Measurements from ENCODE around the gene F10. TPM values are rescaled to one million over a fixed set of nuclear protein-coding genes. Genes with fewer than 3 reads are reported as not detected.

The F10 gene
- total and polyA plus RNA-seq, 4 donors = 85.3 to 199 (median 117) TPM

DNA sequence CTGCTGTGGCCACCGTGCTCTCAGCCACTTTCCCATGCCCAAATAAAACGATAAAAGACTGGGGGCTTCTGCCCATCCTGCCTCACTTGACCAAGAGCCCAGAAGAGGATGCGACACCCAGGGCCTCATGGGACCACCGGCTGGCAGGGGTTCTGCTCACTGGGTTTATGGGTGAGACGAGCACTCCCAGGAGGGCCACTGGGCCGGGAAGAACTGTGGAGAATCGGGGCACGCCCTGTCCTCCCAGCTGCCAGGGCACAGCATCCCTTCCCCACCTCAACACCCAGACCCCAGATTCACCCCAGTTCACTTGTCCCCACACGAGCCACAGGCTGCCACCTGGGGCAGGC is 4.7 kb upstream of the F10 start:
- 88% methylated on average over 9 of the region's 9 CpGs for WGBS
- no peaks in the 10 kb centered on the region for H3K9me3 ChIP-seq (ENCODE audit: control insufficient read depth in 4 of 4, low read length in 3 of 4)
- no peak for DNase-seq (ENCODE audit: low spot score)

DNA sequence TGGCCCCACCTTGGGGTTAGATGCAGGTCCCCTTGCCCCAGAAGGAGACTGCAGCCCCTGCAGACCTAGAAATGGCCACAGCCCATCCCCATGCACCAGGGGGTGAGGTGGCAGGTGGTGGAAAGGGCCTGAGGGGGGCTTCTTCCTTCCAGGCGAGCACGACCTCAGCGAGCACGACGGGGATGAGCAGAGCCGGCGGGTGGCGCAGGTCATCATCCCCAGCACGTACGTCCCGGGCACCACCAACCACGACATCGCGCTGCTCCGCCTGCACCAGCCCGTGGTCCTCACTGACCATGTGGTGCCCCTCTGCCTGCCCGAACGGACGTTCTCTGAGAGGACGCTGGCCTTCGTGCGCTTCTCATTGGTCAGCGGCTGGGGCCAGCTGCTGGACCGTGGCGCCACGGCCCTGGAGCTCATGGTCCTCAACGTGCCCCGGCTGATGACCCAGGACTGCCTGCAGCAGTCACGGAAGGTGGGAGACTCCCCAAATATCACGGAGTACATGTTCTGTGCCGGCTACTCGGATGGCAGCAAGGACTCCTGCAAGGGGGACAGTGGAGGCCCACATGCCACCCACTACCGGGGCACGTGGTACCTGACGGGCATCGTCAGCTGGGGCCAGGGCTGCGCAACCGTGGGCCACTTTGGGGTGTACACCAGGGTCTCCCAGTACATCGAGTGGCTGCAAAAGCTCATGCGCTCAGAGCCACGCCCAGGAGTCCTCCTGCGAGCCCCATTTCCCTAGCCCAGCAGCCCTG is 4.2 kb upstream of the F10 start:
- Histone ChIP-seq H3K9ac (ENCODE audit: low read depth in 1 of 2, low read length in 2 of 2) (no peak overlapping the region), H3K4me3 (ENCODE audit: low read depth in 1 of 3, low read length in 3 of 3) (no peak overlapping the region), H3K27ac (ENCODE audit: low read depth in 1 of 2, low read length in 2 of 2) (no peak overlapping the region), H3K9me3 (ENCODE audit: control insufficient read depth in 4 of 4, low read length in 3 of 4) (no peaks in the 10 kb centered on the region), H3K27me3 (ENCODE audit: control insufficient read depth in 4 of 4, insufficient read depth in 4 of 4, low read length in 3 of 4) (no peaks in the 10 kb centered on the region), H3K4me1 (ENCODE audit: control insufficient read depth in 4 of 4, insufficient read depth in 4 of 4, low read length in 3 of 4) (peaks cover 3 to 21% (median 11%) of the 10 kb centered on the region in 4 donors), H3K36me3 (ENCODE audit: control insufficient read depth in 4 of 4, insufficient read depth in 3 of 4, low read depth in 1 of 4, low read length in 3 of 4) (peaks cover 0 to 6% (median 5%) of the 10 kb centered on the region in 4 donors)
- TF ChIP-seq, protein P1, sequence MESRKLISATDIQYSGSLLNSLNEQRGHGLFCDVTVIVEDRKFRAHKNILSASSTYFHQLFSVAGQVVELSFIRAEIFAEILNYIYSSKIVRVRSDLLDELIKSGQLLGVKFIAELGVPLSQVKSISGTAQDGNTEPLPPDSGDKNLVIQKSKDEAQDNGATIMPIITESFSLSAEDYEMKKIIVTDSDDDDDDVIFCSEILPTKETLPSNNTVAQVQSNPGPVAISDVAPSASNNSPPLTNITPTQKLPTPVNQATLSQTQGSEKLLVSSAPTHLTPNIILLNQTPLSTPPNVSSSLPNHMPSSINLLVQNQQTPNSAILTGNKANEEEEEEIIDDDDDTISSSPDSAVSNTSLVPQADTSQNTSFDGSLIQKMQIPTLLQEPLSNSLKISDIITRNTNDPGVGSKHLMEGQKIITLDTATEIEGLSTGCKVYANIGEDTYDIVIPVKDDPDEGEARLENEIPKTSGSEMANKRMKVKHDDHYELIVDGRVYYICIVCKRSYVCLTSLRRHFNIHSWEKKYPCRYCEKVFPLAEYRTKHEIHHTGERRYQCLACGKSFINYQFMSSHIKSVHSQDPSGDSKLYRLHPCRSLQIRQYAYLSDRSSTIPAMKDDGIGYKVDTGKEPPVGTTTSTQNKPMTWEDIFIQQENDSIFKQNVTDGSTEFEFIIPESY (IDR thresholded peaks at IDR 0.05) = no peak
- no peak for TF ChIP-seq JUND (IDR thresholded peaks at IDR 0.05)
- TF ChIP-seq, protein P2, sequence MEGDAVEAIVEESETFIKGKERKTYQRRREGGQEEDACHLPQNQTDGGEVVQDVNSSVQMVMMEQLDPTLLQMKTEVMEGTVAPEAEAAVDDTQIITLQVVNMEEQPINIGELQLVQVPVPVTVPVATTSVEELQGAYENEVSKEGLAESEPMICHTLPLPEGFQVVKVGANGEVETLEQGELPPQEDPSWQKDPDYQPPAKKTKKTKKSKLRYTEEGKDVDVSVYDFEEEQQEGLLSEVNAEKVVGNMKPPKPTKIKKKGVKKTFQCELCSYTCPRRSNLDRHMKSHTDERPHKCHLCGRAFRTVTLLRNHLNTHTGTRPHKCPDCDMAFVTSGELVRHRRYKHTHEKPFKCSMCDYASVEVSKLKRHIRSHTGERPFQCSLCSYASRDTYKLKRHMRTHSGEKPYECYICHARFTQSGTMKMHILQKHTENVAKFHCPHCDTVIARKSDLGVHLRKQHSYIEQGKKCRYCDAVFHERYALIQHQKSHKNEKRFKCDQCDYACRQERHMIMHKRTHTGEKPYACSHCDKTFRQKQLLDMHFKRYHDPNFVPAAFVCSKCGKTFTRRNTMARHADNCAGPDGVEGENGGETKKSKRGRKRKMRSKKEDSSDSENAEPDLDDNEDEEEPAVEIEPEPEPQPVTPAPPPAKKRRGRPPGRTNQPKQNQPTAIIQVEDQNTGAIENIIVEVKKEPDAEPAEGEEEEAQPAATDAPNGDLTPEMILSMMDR (IDR thresholded peaks at IDR 0.05; ENCODE audit: low read depth, low read length, missing input control) = no peak
- no peak for TF ChIP-seq NR2F2 (IDR thresholded peaks at IDR 0.05)
- TF ChIP-seq FOXA1 (IDR thresholded peaks at IDR 0.05) = no peak
- WGBS = 93% methylated on average over 42 of the region's 42 CpGs
- peak; percentile 30 for DNase-seq (ENCODE audit: low spot score)

More for the DNA sequence above, 4.7 kb upstream of the F10 start:
- no peak overlapping the region for H3K4me3 ChIP-seq (ENCODE audit: low read depth in 1 of 3, low read length in 3 of 3)
- H3K9ac ChIP-seq (ENCODE audit: low read depth in 1 of 2, low read length in 2 of 2) = no peak overlapping the region
- peaks cover 3 to 21% (median 9%) of the 10 kb centered on the region in 4 donors for H3K4me1 ChIP-seq (ENCODE audit: control insufficient read depth in 4 of 4, insufficient read depth in 4 of 4, low read length in 3 of 4)
- H3K36me3 ChIP-seq (ENCODE audit: control insufficient read depth in 4 of 4, insufficient read depth in 3 of 4, low read depth in 1 of 4, low read length in 3 of 4) = peaks cover 0 to 6% (median 5%) of the 10 kb centered on the region in 4 donors
- TF ChIP-seq HNF4G (IDR thresholded peaks at IDR 0.05) (no peak), SP1 (IDR thresholded peaks at IDR 0.05) (no peak), NR2F2 (IDR thresholded peaks at IDR 0.05) (no peak), FOXA2 (IDR thresholded peaks at IDR 0.05) (no peak), JUND (IDR thresholded peaks at IDR 0.05) (no peak), EGR1 (IDR thresholded peaks at IDR 0.05; ENCODE audit: low read depth in 2 of 2) (no peak), RAD21 (IDR thresholded peaks at IDR 0.05) (no peak), HNF4A (conservative IDR thresholded peaks at IDR 0.05) (no peak), YY1 (IDR thresholded peaks at IDR 0.05) (no peak), RXRA (IDR thresholded peaks at IDR 0.05) (no peak), FOXA1 (IDR thresholded peaks at IDR 0.05) (no peak), TAF1 (conservative IDR thresholded peaks at IDR 0.05) (no peak)
- TF ChIP-seq, protein P1 (IDR thresholded peaks at IDR 0.05) = no peak
- TF ChIP-seq, protein P3, sequence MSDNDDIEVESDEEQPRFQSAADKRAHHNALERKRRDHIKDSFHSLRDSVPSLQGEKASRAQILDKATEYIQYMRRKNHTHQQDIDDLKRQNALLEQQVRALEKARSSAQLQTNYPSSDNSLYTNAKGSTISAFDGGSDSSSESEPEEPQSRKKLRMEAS (IDR thresholded peaks at IDR 0.05) = no peak
- TF ChIP-seq, protein P4, sequence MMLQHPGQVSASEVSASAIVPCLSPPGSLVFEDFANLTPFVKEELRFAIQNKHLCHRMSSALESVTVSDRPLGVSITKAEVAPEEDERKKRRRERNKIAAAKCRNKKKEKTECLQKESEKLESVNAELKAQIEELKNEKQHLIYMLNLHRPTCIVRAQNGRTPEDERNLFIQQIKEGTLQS (IDR thresholded peaks at IDR 0.05) = no peak
- TF ChIP-seq, protein P5, sequence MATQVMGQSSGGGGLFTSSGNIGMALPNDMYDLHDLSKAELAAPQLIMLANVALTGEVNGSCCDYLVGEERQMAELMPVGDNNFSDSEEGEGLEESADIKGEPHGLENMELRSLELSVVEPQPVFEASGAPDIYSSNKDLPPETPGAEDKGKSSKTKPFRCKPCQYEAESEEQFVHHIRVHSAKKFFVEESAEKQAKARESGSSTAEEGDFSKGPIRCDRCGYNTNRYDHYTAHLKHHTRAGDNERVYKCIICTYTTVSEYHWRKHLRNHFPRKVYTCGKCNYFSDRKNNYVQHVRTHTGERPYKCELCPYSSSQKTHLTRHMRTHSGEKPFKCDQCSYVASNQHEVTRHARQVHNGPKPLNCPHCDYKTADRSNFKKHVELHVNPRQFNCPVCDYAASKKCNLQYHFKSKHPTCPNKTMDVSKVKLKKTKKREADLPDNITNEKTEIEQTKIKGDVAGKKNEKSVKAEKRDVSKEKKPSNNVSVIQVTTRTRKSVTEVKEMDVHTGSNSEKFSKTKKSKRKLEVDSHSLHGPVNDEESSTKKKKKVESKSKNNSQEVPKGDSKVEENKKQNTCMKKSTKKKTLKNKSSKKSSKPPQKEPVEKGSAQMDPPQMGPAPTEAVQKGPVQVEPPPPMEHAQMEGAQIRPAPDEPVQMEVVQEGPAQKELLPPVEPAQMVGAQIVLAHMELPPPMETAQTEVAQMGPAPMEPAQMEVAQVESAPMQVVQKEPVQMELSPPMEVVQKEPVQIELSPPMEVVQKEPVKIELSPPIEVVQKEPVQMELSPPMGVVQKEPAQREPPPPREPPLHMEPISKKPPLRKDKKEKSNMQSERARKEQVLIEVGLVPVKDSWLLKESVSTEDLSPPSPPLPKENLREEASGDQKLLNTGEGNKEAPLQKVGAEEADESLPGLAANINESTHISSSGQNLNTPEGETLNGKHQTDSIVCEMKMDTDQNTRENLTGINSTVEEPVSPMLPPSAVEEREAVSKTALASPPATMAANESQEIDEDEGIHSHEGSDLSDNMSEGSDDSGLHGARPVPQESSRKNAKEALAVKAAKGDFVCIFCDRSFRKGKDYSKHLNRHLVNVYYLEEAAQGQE (IDR thresholded peaks at IDR 0.05) = no peak
- H3K27me3 ChIP-seq (ENCODE audit: control insufficient read depth in 4 of 4, insufficient read depth in 4 of 4, low read length in 3 of 4) = no peaks in the 10 kb centered on the region
- no peak overlapping the region for H3K27ac ChIP-seq (ENCODE audit: low read depth in 1 of 2, low read length in 2 of 2)
